K562 (cell line): ENCODE data around the gene RXFP1. TPM values are rescaled to one million over a fixed set of nuclear protein-coding genes. Genes with fewer than 3 reads are reported as not detected.
A peak's percentile ranks its signal among the peaks of the same experiment; 100 is the strongest.

Source experiments
- ATAC-seq: fragments of 200-7000 bp; cut with Tn5 transposase; 3 replicates; pipeline ENCODE4 v1.9.1; 2020; ENCODE audit warnings: moderate library complexity
- BruUV-seq: library from RNA; stranded (reverse); fragments of 400-500 nt; replicated peaks from 2 replicates; lab custom pipeline; 2021; lab: Mats Ljungman, UMichigan
- CTCF ChIA-PET: fragments of 300-600 bp; formaldehyde crosslinking; extraction: SDS; loops from one replicate; lab custom pipeline; 2021; ENCODE audit warnings: low intra/inter-chr PET ratio; lab: Yijun Ruan, JAX
- POLR2A ChIA-PET: fragments of 300-600, 350-650 bp; sonication (Branson Sonifier 250); formaldehyde crosslinking; extraction: SDS; loops from one replicate; lab custom pipeline; 2021; ENCODE audit warnings: antibody characterized with exemption, inconsistent platforms; lab: Yijun Ruan, JAX
- DNase-seq, 4 experiments: peaks; one replicate each; pipeline versions ENCODE4 v3.0.0 to v3.0.0-alpha.2; 2011 to 2018; ENCODE audit warnings: low spot score in 3 of 4, mixed read lengths in 3 of 4; ENCODE audit errors: extremely low read depth in 1 of 4
- FAIRE-seq: peaks from 2 replicates; lab custom pipeline; 2011; peaks lifted over from hg19 to GRCh38; lab: Jason Lieb, UNC
- H2AFZ ChIP-seq: 2 replicates; pipeline ENCODE4 v1.6.0; 2011; ENCODE audit warnings: low read depth, low read length, control low read depth, inconsistent platforms
- H3K27ac ChIP-seq: fragments of 200-600 bp; 3 replicates; pipeline ENCODE4 v1.8.0; 2011; ENCODE audit warnings: low read depth, mild to moderate bottlenecking, control low read depth, inconsistent platforms, low read length, moderate library complexity, mixed read lengths; ENCODE audit errors: extremely low read depth
- H3K27me3 ChIP-seq, 2 experiments: fragments of 300-600 bp in 1 of 2; 2 replicates in 1 of 2; 3 replicates in 1 of 2; pipeline versions ENCODE4 v1.6.0 to v1.8.0; 2011; ENCODE audit warnings: inconsistent platforms in 2 of 2, low read length in 2 of 2, mild to moderate bottlenecking in 1 of 2, mixed read lengths in 1 of 2, moderate library complexity in 1 of 2; ENCODE audit not compliant: control insufficient read depth in 2 of 2, insufficient read depth in 2 of 2
- H3K36me3 ChIP-seq: fragments of 300-600 bp; 3 replicates; pipeline ENCODE4 v1.8.0; 2011; ENCODE audit warnings: mild to moderate bottlenecking, low read length, inconsistent platforms; ENCODE audit not compliant: control insufficient read depth, insufficient read depth
- H3K4me1 ChIP-seq, 2 experiments: fragments of 200-600 bp in 1 of 2; replicated peaks in 1 of 2; 2 replicates in 1 of 2; 3 replicates in 1 of 2; pipeline versions ENCODE4 v1.5.1 to v1.8.0; 2011; ENCODE audit warnings: inconsistent platforms in 2 of 2, low read length in 2 of 2, mild to moderate bottlenecking in 1 of 2, mixed read lengths in 1 of 2, moderate library complexity in 1 of 2; ENCODE audit not compliant: control insufficient read depth in 2 of 2, insufficient read depth in 2 of 2
- H3K4me2 ChIP-seq: 2 replicates; pipeline ENCODE4 v1.6.1; 2011; ENCODE audit warnings: low read length, control low read depth, inconsistent platforms, mixed read lengths; ENCODE audit not compliant: insufficient read depth
- H3K4me3 ChIP-seq: fragments of 200-600 bp; sonication (generic), shearing (Covaris generic); 2 replicates; pipeline ENCODE4 v1.5.1; 2016; ENCODE audit warnings: control low read depth, inconsistent platforms
- H3K79me2 ChIP-seq: fragments of 200-600 bp; 3 replicates; pipeline ENCODE4 v1.8.0; 2011; ENCODE audit warnings: low read length, inconsistent platforms; ENCODE audit not compliant: control insufficient read depth, insufficient read depth
- H3K9ac ChIP-seq, 2 experiments: 2 replicates each; pipeline versions ENCODE4 v1.6.0 to v1.6.1; 2011; ENCODE audit warnings: low read depth in 2 of 2, low read length in 2 of 2, control low read depth in 1 of 2, inconsistent platforms in 1 of 2, mild to moderate bottlenecking in 1 of 2, mixed read lengths in 1 of 2; ENCODE audit not compliant: insufficient read depth in 1 of 2
- H3K9me1 ChIP-seq: one replicate; pipeline ENCODE4 v1.6.0; 2011; ENCODE audit warnings: inconsistent platforms, mild to moderate bottlenecking, low read length, moderate library complexity; ENCODE audit not compliant: control insufficient read depth, insufficient read depth
- H3K9me3 ChIP-seq: replicated peaks from 2 replicates; pipeline ENCODE4 v1.5.1; 2011; ENCODE audit warnings: low read depth, low read length, inconsistent platforms; ENCODE audit not compliant: control insufficient read depth, insufficient read depth
- H4K20me1 ChIP-seq: replicated peaks from 2 replicates; pipeline ENCODE4 v1.6.1; 2011; ENCODE audit warnings: low read length, inconsistent platforms, mixed read lengths; ENCODE audit not compliant: control insufficient read depth, insufficient read depth
- CHD1 ChIP-seq: fragments of 200-600 bp; sonication (generic); IDR thresholded peaks from one replicate; pipeline ENCODE4 v1.6.1; 2012; ENCODE audit warnings: mild to moderate bottlenecking, moderate library complexity, low read length, inconsistent platforms
- CLOCK ChIP-seq: fragments of 250-450 bp; sonication (Bioruptor Pico); IDR thresholded peaks from 2 replicates; pipeline ENCODE4 v1.4.0; 2020; ENCODE audit warnings: mild to moderate bottlenecking, moderate library complexity, borderline replicate concordance
- ETS1 ChIP-seq: conservative IDR thresholded peaks from 2 replicates; pipeline ENCODE4 v1.6.1; 2011; ENCODE audit warnings: low read depth, mild to moderate bottlenecking, low read length; ENCODE audit not compliant: control insufficient read depth
- GABPB1 ChIP-seq: sonication (generic); formaldehyde crosslinking; IDR thresholded peaks from 2 replicates; pipeline ENCODE4 v1.8.0; 2022; ENCODE audit warnings: mild to moderate bottlenecking, missing genetic modification reagents
- HDAC1 ChIP-seq, 2 experiments: fragments of 450-650 bp; IDR thresholded peaks; 2 replicates each; pipeline ENCODE4 v1.6.1; 2016 to 2017; ENCODE audit warnings: inconsistent platforms in 1 of 2, mild to moderate bottlenecking in 1 of 2, moderate library complexity in 1 of 2
- HOMEZ ChIP-seq: fragments of 250-450 bp; sonication (Bioruptor Pico); IDR thresholded peaks from 2 replicates; pipeline ENCODE4 v1.4.0; 2020; ENCODE audit warnings: mild to moderate bottlenecking, moderate library complexity
- NEUROD1 ChIP-seq: fragments of 150-350 bp; IDR thresholded peaks from 2 replicates; pipeline ENCODE4 v1.6.1; 2014; ENCODE audit warnings: borderline replicate concordance, low read length, low read depth; ENCODE audit not compliant: partially characterized antibody
- PCBP1 ChIP-seq: fragments of 200-400 bp; formaldehyde crosslinking; IDR thresholded peaks from 2 replicates; pipeline ENCODE4 v1.6.1; 2018; ENCODE audit warnings: mild to moderate bottlenecking, low read depth, low read length; ENCODE audit not compliant: poor library complexity, severe bottlenecking
- RBFOX2 ChIP-seq: fragments of 200-400 bp; formaldehyde crosslinking; IDR thresholded peaks from 2 replicates; pipeline ENCODE4 v1.6.1; 2017; ENCODE audit warnings: low read depth, mild to moderate bottlenecking, low read length, moderate library complexity
- TFE3 ChIP-seq: fragments of 450-650 bp; formaldehyde crosslinking; IDR thresholded peaks from 2 replicates; pipeline ENCODE4 v1.4.0; 2020; ENCODE audit warnings: mild to moderate bottlenecking, mixed read lengths
- THAP7 ChIP-seq: fragments of 250-450 bp; sonication (Bioruptor Pico); IDR thresholded peaks from 2 replicates; pipeline ENCODE4 v1.5.0; 2021
- ZNF347 ChIP-seq: fragments of 450-650 bp; formaldehyde crosslinking; IDR thresholded peaks from 2 replicates; pipeline ENCODE4 v1.4.0; 2020; ENCODE audit warnings: low read depth, mild to moderate bottlenecking, moderate library complexity
- ZNF780A ChIP-seq: fragments of 250-450 bp; sonication (Bioruptor Pico); IDR thresholded peaks from 2 replicates; pipeline ENCODE4 v1.5.0; 2021; ENCODE audit warnings: mild to moderate bottlenecking
- WGBS: fragments of 100-300 bp; shearing (Covaris generic); methylation state at CpG from one replicate; pipeline ENCODE4 v1.1.6; 2016; ENCODE audit warnings: low coverage, mixed read lengths; ENCODE audit not compliant: insufficient coverage; ENCODE audit errors: missing lambda C conversion rate; 5-methylcytosine and 5-hydroxymethylcytosine counted together
- in situ Hi-C: fragments of 300-500 bp; cut with MboI; formaldehyde crosslinking; loops from 4 replicates; pipeline ENCODE4 v1.15.0; 2018; ENCODE audit warnings: inconsistent platforms, mixed read lengths
- intact Hi-C: fragments of 100-400 bp; cut with micrococcal nuclease; formaldehyde crosslinking; loops from 2 replicates; pipeline ENCODE4 v1.14.2; 2022
- polyA plus RNA-seq, 8 experiments: library from polyadenylated mRNA; depleted of rRNA in 4 of 8; stranded (reverse) in 5 of 8; unstranded in 3 of 8; fragments of >200 nt; fragmentation: Nextera tagmentation in 2 of 8; fragmentation: Illumina TruSeq in 1 of 8; extraction: Ambion mirVana in 2 of 8; extraction: Trizol in 1 of 8; gene quantifications; 2 replicates each; pipeline versions ENCODE4 v1.2.1 to v1.2.3, GENCODE V29; 2011 to 2014; ENCODE audit warnings: inconsistent platforms in 1 of 8, missing spikeins in 1 of 8
- total RNA-seq, 7 experiments: library from RNA; depleted of rRNA in 6 of 7; stranded (reverse); fragments of >200 nt in 6 of 7; fragmentation: Illumina TruSeq in 2 of 7; extraction: Trizol in 2 of 7; gene quantifications; 2 replicates each; pipeline versions ENCODE4 v1.2.1 to v1.2.3, GENCODE V29; 2011 to 2021; ENCODE audit warnings: low replicate concordance in 1 of 7

The RXFP1 gene
- total and polyA plus RNA-seq, 9 of the 15 experiments (the other 6 are each of a cell fraction or from before 2014, with no cell fraction given) = 0.03 to 0.06 (median 0.04) TPM; not detected in 6

- intact Hi-C loops (loop anchor here (5.0 kb wide), 1 partner anchor 96 kb away; the partner anchor contains the start of gene FNIP2), in situ Hi-C loops (no loop called here)
- no TSS peak for BruUV-seq
- H3K79me2 ChIP-seq = peaks cover 38% of the 10 kb centered on the region
- CTCF ChIA-PET = no interaction called here
- H3K9me1 ChIP-seq = no peaks in the 10 kb centered on the region
- WGBS = 0% methylated on average over 16 of the region's 20 CpGs
- H2AFZ ChIP-seq = peak within 1 kb of the TSS; percentile 96
- no peak for FAIRE-seq
- peak within 1 kb of the TSS; percentile 92 for H3K4me3 ChIP-seq
- H3K36me3 ChIP-seq = peaks cover 6% of the 10 kb centered on the region; the same call in 2 of the 3 replicates
- H3K4me1 ChIP-seq = peaks cover 9 to 16% of the 10 kb centered on the region in 2 experiments; a peak in 4 of 5 replicates
- H4K20me1 ChIP-seq = no peaks in the 10 kb centered on the region
- peak; percentile 8; the same call in 2 of the 3 replicates for ATAC-seq
- no peaks in the 10 kb centered on the region for H3K27me3 ChIP-seq
- H3K27ac ChIP-seq = peak within 1 kb of the TSS; percentile 81
- H3K9ac ChIP-seq = peak within 1 kb of the TSS; percentile 74 to 96
- POLR2A ChIA-PET = interaction anchor here (0.7 kb wide), 1 partner anchor 535 kb away, joined by 3 read pairs; no protein-coding TSS in a partner anchor
- H3K9me3 ChIP-seq = no peaks in the 10 kb centered on the region
- H3K4me2 ChIP-seq = peak within 1 kb of the TSS; percentile 91
- DNase-seq = no peak
- TF ChIP-seq RBFOX2 (peak; percentile 75), HOMEZ (no peak), PCBP1 (peak; percentile 22), CLOCK (no peak), TFE3 (no peak), ETS1 (no peak; the same call in 1 of the 2 replicates), THAP7 (CRISPR knock-in tag) (no peak), CHD1 (no peak), HDAC1 (IDR thresholded peaks at IDR 0.05) (peak in 1 of 2 experiments; percentile 51; a peak in 1 of 4 replicates), ZNF347 (no peak), GABPB1 (CRISPR knock-in tag) (no peak), ZNF780A (CRISPR knock-in tag) (no peak), NEUROD1 (no peak)
Observed at GRCh38 chr4:158671665-158671914, 149.9 kb downstream of the RXFP1 start, which contains the start of gene C4orf46. Gene C4orf46, minus strand, starts transcription at chr4:158671887. Its CDS starts 86 bp downstream, at chr4:158671801.
